DOHH2 (cell line): ENCODE measurements around the gene PRMT1.

ENCODE experiments used
- EZH2phosphoT487 ChIP-seq: fragments of 200-600 bp; sonication (generic); IDR thresholded peaks from 2 replicates; pipeline ENCODE4 v1.6.1; 2017; ENCODE audit warnings: borderline replicate concordance, mild to moderate bottlenecking, antibody characterized with exemption, low read length, moderate library complexity, mixed read lengths
- TF ChIP-seq, protein P1 (sequence below): fragments of 200-600 bp; sonication (generic); IDR thresholded peaks from one replicate; pipeline ENCODE4 v1.5.1; 2014; ENCODE audit warnings: antibody characterized with exemption, mild to moderate bottlenecking, low read depth, low read length; ENCODE audit not compliant: poor library complexity, severe bottlenecking

DNA sequence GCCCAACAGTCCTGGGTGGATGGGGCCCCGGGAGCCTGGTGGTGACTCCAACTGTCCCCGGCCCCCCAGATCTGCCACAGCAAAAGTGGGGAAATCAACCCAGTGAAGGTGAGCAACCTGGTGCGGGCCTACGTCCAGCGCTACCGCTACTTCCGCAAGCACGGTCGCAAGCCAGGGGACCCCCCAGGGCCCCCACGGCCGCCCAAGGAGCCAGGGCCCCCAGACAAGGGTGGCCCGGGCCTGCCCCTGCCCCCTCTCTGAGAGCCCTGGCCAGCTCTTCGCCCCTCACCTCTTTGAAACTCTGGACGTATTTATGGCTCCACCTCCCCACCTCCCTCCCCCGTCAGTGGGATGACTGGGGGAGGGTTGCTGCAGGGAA, 18.9 kb upstream of the PRMT1 start:
- TF ChIP-seq, protein P1, sequence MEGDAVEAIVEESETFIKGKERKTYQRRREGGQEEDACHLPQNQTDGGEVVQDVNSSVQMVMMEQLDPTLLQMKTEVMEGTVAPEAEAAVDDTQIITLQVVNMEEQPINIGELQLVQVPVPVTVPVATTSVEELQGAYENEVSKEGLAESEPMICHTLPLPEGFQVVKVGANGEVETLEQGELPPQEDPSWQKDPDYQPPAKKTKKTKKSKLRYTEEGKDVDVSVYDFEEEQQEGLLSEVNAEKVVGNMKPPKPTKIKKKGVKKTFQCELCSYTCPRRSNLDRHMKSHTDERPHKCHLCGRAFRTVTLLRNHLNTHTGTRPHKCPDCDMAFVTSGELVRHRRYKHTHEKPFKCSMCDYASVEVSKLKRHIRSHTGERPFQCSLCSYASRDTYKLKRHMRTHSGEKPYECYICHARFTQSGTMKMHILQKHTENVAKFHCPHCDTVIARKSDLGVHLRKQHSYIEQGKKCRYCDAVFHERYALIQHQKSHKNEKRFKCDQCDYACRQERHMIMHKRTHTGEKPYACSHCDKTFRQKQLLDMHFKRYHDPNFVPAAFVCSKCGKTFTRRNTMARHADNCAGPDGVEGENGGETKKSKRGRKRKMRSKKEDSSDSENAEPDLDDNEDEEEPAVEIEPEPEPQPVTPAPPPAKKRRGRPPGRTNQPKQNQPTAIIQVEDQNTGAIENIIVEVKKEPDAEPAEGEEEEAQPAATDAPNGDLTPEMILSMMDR: no peak
- TF ChIP-seq EZH2phosphoT487: no peak
